ENCODE measurements around the gene SLMAP.
A peak's percentile ranks its signal among the peaks of the same experiment; 100 is the strongest.

GRCh38 chr3:57943525-57944495 lies 187.7 kb downstream of the SLMAP start:
- TF ChIP-seq POLR2A (IDR thresholded peaks at IDR 0.05) (no peak), CTCF (IDR thresholded peaks at IDR 0.05) (no peak), POLR2AphosphoS5 (IDR thresholded peaks at IDR 0.05) (peak; percentile 31)

Data from prostate gland (tissue), 2 donors.